ENCODE data around the gene SCIMP. TPM values are rescaled to one million over a fixed set of nuclear protein-coding genes. Genes with fewer than 3 reads are reported as not detected.

SCIMP gene
- total and polyA plus RNA-seq, 9 of the 15 experiments (the other 6 are each of a cell fraction or from before 2014, with no cell fraction given), result 0.01 to 0.11 (median 0.04) TPM; not detected in 6

DNA sequence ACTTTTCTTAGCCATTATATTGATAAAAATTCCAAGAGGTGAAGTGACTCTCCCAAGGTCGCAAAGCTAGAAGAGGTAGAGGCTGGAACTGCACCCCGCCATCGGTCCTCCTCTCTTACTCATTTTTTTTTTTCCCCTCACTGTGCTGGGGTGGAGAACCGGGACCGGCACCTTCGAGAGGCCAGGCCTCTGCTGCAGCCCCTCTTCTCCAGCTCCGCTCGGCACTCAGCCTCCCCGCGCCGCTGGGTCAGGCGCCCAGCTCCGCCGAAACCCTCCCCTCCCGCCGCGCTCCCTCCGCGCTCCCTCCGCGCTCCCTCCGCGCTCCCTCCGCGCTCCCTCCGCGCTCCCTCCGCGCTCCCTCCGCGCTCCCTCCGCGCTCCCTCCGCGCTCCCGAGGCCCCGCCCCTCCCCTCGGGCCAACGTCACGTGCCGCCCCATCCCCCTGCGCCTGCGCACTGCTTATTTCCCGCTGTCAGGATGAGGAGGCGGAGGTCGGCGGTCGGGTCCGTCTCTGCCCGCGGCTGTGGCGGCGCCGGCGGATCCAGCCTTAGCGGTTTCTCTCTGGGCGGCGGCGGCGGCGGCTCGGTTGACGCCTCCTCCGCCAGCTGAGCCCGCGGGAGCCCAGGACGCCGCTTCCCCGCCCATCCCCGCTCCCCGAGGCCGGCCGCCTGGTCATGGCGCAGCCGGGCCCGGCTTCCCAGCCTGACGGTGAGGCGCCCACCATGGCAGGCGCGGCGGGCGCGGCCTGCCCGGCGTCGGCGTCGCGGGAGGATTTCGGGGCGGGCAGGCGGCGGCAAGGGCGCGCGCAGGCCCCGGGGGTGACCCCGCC lies 47.4 kb upstream of the SCIMP start, which contains the start of gene RABEP1 (continued):
- TF ChIP-seq ZNF134 (CRISPR knock-in tag; conservative IDR thresholded peaks at IDR 0.05), result no peak
- TF ChIP-seq ZNF224 (CRISPR knock-in tag; IDR thresholded peaks at IDR 0.05), result no peak
- no peak for TF ChIP-seq ZFP1 (CRISPR knock-in tag; IDR thresholded peaks at IDR 0.05)
- TF ChIP-seq, protein P1, sequence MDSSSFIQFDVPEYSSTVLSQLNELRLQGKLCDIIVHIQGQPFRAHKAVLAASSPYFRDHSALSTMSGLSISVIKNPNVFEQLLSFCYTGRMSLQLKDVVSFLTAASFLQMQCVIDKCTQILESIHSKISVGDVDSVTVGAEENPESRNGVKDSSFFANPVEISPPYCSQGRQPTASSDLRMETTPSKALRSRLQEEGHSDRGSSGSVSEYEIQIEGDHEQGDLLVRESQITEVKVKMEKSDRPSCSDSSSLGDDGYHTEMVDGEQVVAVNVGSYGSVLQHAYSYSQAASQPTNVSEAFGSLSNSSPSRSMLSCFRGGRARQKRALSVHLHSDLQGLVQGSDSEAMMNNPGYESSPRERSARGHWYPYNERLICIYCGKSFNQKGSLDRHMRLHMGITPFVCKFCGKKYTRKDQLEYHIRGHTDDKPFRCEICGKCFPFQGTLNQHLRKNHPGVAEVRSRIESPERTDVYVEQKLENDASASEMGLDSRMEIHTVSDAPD (CRISPR knock-in tag; IDR thresholded peaks at IDR 0.05), result no peak
- TF ChIP-seq ZBTB17 (CRISPR knock-in tag; IDR thresholded peaks at IDR 0.05), result no peak
- TF ChIP-seq, protein P2, sequence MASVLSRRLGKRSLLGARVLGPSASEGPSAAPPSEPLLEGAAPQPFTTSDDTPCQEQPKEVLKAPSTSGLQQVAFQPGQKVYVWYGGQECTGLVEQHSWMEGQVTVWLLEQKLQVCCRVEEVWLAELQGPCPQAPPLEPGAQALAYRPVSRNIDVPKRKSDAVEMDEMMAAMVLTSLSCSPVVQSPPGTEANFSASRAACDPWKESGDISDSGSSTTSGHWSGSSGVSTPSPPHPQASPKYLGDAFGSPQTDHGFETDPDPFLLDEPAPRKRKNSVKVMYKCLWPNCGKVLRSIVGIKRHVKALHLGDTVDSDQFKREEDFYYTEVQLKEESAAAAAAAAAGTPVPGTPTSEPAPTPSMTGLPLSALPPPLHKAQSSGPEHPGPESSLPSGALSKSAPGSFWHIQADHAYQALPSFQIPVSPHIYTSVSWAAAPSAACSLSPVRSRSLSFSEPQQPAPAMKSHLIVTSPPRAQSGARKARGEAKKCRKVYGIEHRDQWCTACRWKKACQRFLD (CRISPR knock-in tag; IDR thresholded peaks at IDR 0.05), result peak; percentile 54; the same call in 1 of the 2 replicates
- TF ChIP-seq, protein P3, sequence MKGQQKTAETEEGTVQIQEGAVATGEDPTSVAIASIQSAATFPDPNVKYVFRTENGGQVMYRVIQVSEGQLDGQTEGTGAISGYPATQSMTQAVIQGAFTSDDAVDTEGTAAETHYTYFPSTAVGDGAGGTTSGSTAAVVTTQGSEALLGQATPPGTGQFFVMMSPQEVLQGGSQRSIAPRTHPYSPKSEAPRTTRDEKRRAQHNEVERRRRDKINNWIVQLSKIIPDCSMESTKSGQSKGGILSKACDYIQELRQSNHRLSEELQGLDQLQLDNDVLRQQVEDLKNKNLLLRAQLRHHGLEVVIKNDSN (CRISPR knock-in tag; IDR thresholded peaks at IDR 0.05), result peak; percentile 95
- TF ChIP-seq, protein P4, sequence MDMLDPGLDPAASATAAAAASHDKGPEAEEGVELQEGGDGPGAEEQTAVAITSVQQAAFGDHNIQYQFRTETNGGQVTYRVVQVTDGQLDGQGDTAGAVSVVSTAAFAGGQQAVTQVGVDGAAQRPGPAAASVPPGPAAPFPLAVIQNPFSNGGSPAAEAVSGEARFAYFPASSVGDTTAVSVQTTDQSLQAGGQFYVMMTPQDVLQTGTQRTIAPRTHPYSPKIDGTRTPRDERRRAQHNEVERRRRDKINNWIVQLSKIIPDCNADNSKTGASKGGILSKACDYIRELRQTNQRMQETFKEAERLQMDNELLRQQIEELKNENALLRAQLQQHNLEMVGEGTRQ (CRISPR knock-in tag; IDR thresholded peaks at IDR 0.05), result peak; percentile 97
- TF ChIP-seq SUPT5H (IDR thresholded peaks at IDR 0.05), result peak; percentile 68
- no peak for TF ChIP-seq CREBBP (IDR thresholded peaks at IDR 0.05; ENCODE audit: low read depth, low read length)
- TF ChIP-seq, protein P5, sequence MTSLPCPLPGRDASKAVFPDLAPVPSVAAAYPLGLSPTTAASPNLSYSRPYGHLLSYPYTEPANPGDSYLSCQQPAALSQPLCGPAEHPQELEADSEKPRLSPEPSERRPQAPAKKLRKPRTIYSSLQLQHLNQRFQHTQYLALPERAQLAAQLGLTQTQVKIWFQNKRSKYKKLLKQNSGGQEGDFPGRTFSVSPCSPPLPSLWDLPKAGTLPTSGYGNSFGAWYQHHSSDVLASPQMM (CRISPR knock-in tag; IDR thresholded peaks at IDR 0.05), result no peak
- TF ChIP-seq, protein P6, sequence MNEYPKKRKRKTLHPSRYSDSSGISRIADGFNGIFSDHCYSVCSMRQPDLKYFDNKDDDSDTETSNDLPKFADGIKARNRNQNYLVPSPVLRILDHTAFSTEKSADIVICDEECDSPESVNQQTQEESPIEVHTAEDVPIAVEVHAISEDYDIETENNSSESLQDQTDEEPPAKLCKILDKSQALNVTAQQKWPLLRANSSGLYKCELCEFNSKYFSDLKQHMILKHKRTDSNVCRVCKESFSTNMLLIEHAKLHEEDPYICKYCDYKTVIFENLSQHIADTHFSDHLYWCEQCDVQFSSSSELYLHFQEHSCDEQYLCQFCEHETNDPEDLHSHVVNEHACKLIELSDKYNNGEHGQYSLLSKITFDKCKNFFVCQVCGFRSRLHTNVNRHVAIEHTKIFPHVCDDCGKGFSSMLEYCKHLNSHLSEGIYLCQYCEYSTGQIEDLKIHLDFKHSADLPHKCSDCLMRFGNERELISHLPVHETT (CRISPR knock-in tag; conservative IDR thresholded peaks at IDR 0.05 in 1 of 2, IDR thresholded peaks at IDR 0.05 in 1 of 2), result 0 out of 4 replicates have a peak, but pooled peaks of 1 of the 2 experiments have one; percentile 17
- TF ChIP-seq POLR3G (IDR thresholded peaks at IDR 0.05; ENCODE audit: extremely low read depth, insufficient read length, insufficient replicate concordance), result no peak
- TF ChIP-seq RAD51 (IDR thresholded peaks at IDR 0.05; ENCODE audit: borderline replicate concordance, low read depth), result peak; percentile 84
- TF ChIP-seq, protein P7, sequence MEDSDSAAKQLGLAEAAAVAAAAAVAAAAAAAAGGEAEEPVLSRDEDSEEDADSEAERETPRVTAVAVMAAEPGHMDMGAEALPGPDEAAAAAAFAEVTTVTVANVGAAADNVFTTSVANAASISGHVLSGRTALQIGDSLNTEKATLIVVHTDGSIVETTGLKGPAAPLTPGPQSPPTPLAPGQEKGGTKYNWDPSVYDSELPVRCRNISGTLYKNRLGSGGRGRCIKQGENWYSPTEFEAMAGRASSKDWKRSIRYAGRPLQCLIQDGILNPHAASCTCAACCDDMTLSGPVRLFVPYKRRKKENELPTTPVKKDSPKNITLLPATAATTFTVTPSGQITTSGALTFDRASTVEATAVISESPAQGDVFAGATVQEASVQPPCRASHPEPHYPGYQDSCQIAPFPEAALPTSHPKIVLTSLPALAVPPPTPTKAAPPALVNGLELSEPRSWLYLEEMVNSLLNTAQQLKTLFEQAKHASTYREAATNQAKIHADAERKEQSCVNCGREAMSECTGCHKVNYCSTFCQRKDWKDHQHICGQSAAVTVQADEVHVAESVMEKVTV (CRISPR knock-in tag; IDR thresholded peaks at IDR 0.05), result no peak
- peak; percentile 80 for TF ChIP-seq CHD2 (IDR thresholded peaks at IDR 0.05; ENCODE audit: low read depth, low read length)
- no peak for TF ChIP-seq RFX7 (CRISPR knock-in tag; IDR thresholded peaks at IDR 0.05)
- TF ChIP-seq NFE2L1 (tag; IDR thresholded peaks at IDR 0.05; ENCODE audit: borderline replicate concordance, low read depth), result no peak
